ENCODE results near the gene SGPL1. TPM values are rescaled to one million over a fixed set of nuclear protein-coding genes. Genes with fewer than 3 reads are reported as not detected.

Gene SGPL1
- total RNA-seq, 2 donors from 2014 or later: 8.9 to 9.7 TPM

GRCh38 chr10:70843776-70844489, 28.2 kb downstream of the SGPL1 start:
- no peak for DNase-seq (ENCODE audit: low spot score)
- H3K27me3 ChIP-seq: no peaks in the 10 kb centered on the region
- TF ChIP-seq CTCF (IDR thresholded peaks at IDR 0.05): no peak

GRCh38 chr10:70845256-70845655, 29.5 kb downstream of the SGPL1 start:
- H3K4me1 ChIP-seq: no peaks in the 10 kb centered on the region
- no peaks in the 10 kb centered on the region for H3K27me3 ChIP-seq
- no peak overlapping the region for H3K4me3 ChIP-seq
- no peak overlapping the region for H3K27ac ChIP-seq
- no peak for TF ChIP-seq CTCF (IDR thresholded peaks at IDR 0.05)
- H3K36me3 ChIP-seq: peaks cover 4% of the 10 kb centered on the region
- no peak for DNase-seq (ENCODE audit: low spot score)
- H3K9me3 ChIP-seq: no peaks in the 10 kb centered on the region

More at GRCh38 chr10:70843776-70844489, 28.2 kb downstream of the SGPL1 start:
- H3K4me1 ChIP-seq: no peaks in the 10 kb centered on the region
- no peaks in the 10 kb centered on the region for H3K9me3 ChIP-seq
- H3K27ac ChIP-seq: no peak overlapping the region
- peaks cover 4% of the 10 kb centered on the region for H3K36me3 ChIP-seq
- H3K4me3 ChIP-seq: no peak overlapping the region

- no peak for TF ChIP-seq CTCF (IDR thresholded peaks at IDR 0.05)
- H3K27me3 ChIP-seq: no peaks in the 10 kb centered on the region
- peaks cover 4% of the 10 kb centered on the region for H3K36me3 ChIP-seq
- H3K4me3 ChIP-seq: no peak overlapping the region
- no peaks in the 10 kb centered on the region for H3K9me3 ChIP-seq
- no peak for DNase-seq (ENCODE audit: low spot score)
- H3K4me1 ChIP-seq: no peaks in the 10 kb centered on the region
- no peak overlapping the region for H3K27ac ChIP-seq
These were observed 30.1 kb downstream of the SGPL1 start for GRCh38 chr10:70845816-70846215.

GRCh38 chr10:70846795-70847194, 31.0 kb downstream of the SGPL1 start:
- Histone ChIP-seq H3K27ac (no peak overlapping the region), H3K4me3 (no peak overlapping the region), H3K27me3 (no peaks in the 10 kb centered on the region), H3K36me3 (peaks cover 4% of the 10 kb centered on the region), H3K4me1 (no peaks in the 10 kb centered on the region), H3K9me3 (no peaks in the 10 kb centered on the region)
- no peak for DNase-seq (ENCODE audit: low spot score)
- no peak for TF ChIP-seq CTCF (IDR thresholded peaks at IDR 0.05)

GRCh38 chr10:70847659-70848360, 32.1 kb downstream of the SGPL1 start:
- H3K9me3 ChIP-seq: no peaks in the 10 kb centered on the region
- H3K27me3 ChIP-seq: no peaks in the 10 kb centered on the region
- H3K27ac ChIP-seq: no peak overlapping the region
- H3K4me1 ChIP-seq: no peaks in the 10 kb centered on the region
- no peak for TF ChIP-seq CTCF (IDR thresholded peaks at IDR 0.05)
- no peaks in the 10 kb centered on the region for H3K36me3 ChIP-seq
- H3K4me3 ChIP-seq: no peak overlapping the region
- no peak for DNase-seq (ENCODE audit: low spot score)
